H1 (cell line): ENCODE results near the gene NPHP4. TPM values are rescaled to one million over a fixed set of nuclear protein-coding genes. Genes with fewer than 3 reads are reported as not detected.

Experiments used
- CTCF ChIA-PET: fragments of 300-600 bp; sonication (Branson Sonifier 250); formaldehyde crosslinking; loops from one replicate; lab custom pipeline; 2021; ENCODE audit not compliant: partially characterized antibody; lab: Charles Lee
- POLR2A ChIA-PET: fragments of 300-600 bp; sonication (Branson Sonifier 250); formaldehyde crosslinking; loops from one replicate; lab custom pipeline; 2021; ENCODE audit warnings: inconsistent platforms; ENCODE audit not compliant: partially characterized antibody; lab: Charles Lee
- DNase-seq, 2 experiments: peaks; one replicate each; pipeline versions ENCODE4 v3.0.0 to v3.0.0-alpha.2; 2010 to 2022; ENCODE audit warnings: low spot score in 2 of 2, low read depth in 1 of 2, mixed read lengths in 1 of 2
- FAIRE-seq: peaks from 2 replicates; lab custom pipeline; 2011; peaks lifted over from hg19 to GRCh38; lab: Jason Lieb, UNC
- H2AFZ ChIP-seq: 2 replicates; pipeline ENCODE4 v1.8.1; 2012; ENCODE audit warnings: low read length, inconsistent platforms
- H2AK5ac ChIP-seq: 2 replicates; pipeline ENCODE4 v1.6.1; 2013; ENCODE audit warnings: low read depth, low read length
- H2BK120ac ChIP-seq: replicated peaks from 2 replicates; pipeline ENCODE3; 2013; ENCODE audit warnings: low read depth, low read length, inconsistent platforms
- H2BK12ac ChIP-seq: 2 replicates; pipeline ENCODE4 v1.6.1; 2013; ENCODE audit warnings: low read depth, low read length
- H2BK15ac ChIP-seq: 2 replicates; pipeline ENCODE4 v1.6.1; 2013; ENCODE audit warnings: low read length
- H2BK20ac ChIP-seq: 2 replicates; pipeline ENCODE4 v1.6.1; 2013; ENCODE audit warnings: low read length
- H2BK5ac ChIP-seq: 2 replicates; pipeline ENCODE4 v1.6.1; 2013; ENCODE audit warnings: low read depth, low read length
- H3K14ac ChIP-seq: 2 replicates; pipeline ENCODE4 v1.6.1; 2013; ENCODE audit warnings: inconsistent platforms; ENCODE audit not compliant: insufficient read length
- H3K18ac ChIP-seq: 2 replicates; pipeline ENCODE4 v1.6.1; 2013; ENCODE audit warnings: low read length; ENCODE audit errors: extremely low read depth
- H3K23ac ChIP-seq: 2 replicates; pipeline ENCODE4 v1.6.1; 2013; ENCODE audit warnings: inconsistent platforms; ENCODE audit not compliant: insufficient read length
- H3K23me2 ChIP-seq: 2 replicates; pipeline ENCODE4 v1.6.1; 2013; ENCODE audit warnings: low read depth, low read length
- H3K27ac ChIP-seq: 2 replicates; pipeline ENCODE4 v1.6.1; 2011; ENCODE audit warnings: low read depth, low read length, inconsistent platforms
- H3K27me3 ChIP-seq, 4 experiments: replicated peaks in 1 of 4; 1 replicate in 1 of 4; 2 replicates in 3 of 4; pipeline versions ENCODE4 v1.6.1 to v1.8.1; 2011 to 2013; ENCODE audit warnings: low read length in 3 of 4, mild to moderate bottlenecking in 3 of 4, inconsistent platforms in 2 of 4, mixed read lengths in 2 of 4, moderate library complexity in 1 of 4; ENCODE audit not compliant: control insufficient read depth in 3 of 4, insufficient read depth in 3 of 4; ENCODE audit errors: extremely low read depth in 1 of 4
- H3K36me3 ChIP-seq, 4 experiments: 2 replicates each; pipeline versions ENCODE4 v1.6.1 to v1.8.1; 2011 to 2013; ENCODE audit warnings: mild to moderate bottlenecking in 4 of 4, low read length in 3 of 4, moderate library complexity in 2 of 4, control low read depth in 1 of 4, inconsistent platforms in 1 of 4; ENCODE audit not compliant: insufficient read depth in 4 of 4, control insufficient read depth in 2 of 4
- H3K4ac ChIP-seq: replicated peaks from 2 replicates; pipeline ENCODE3; 2013; ENCODE audit warnings: low read length, low read depth, mixed read lengths, inconsistent platforms; ENCODE audit not compliant: insufficient read length
- H3K4me1 ChIP-seq, 4 experiments: replicated peaks in 1 of 4; 1 replicate in 1 of 4; 2 replicates in 3 of 4; pipeline versions ENCODE4 v1.6.1 to v1.8.1; 2011 to 2013; ENCODE audit warnings: low read length in 3 of 4, inconsistent platforms in 2 of 4, mixed read lengths in 1 of 4; ENCODE audit not compliant: insufficient read depth in 4 of 4, control insufficient read depth in 3 of 4
- H3K4me2 ChIP-seq, 2 experiments: 2 replicates each; pipeline versions ENCODE4 v1.6.1 to v1.8.1; 2011 to 2013; ENCODE audit warnings: low read depth in 2 of 2, low read length in 2 of 2, control low read depth in 1 of 2, inconsistent platforms in 1 of 2, mild to moderate bottlenecking in 1 of 2; ENCODE audit not compliant: insufficient read depth in 1 of 2
- H3K4me3 ChIP-seq, 4 experiments: fragments of 200-600, 300-600 bp in 1 of 4; sonication (generic), shearing (Covaris generic), sonication (Bioruptor Twin) in 1 of 4; 2 replicates each; pipeline versions ENCODE4 v1.5.1 to v1.8.1; 2011 to 2016; ENCODE audit warnings: low read length in 4 of 4, low read depth in 3 of 4, control low read depth in 2 of 4, inconsistent platforms in 2 of 4, mild to moderate bottlenecking in 2 of 4, mixed read lengths in 1 of 4, moderate library complexity in 1 of 4; ENCODE audit not compliant: insufficient read depth in 2 of 4; ENCODE audit errors: extremely low read depth in 1 of 4
- H3K56ac ChIP-seq: replicated peaks from 2 replicates; pipeline ENCODE3; 2013; ENCODE audit warnings: low read depth, mild to moderate bottlenecking, mixed read lengths, low read length, inconsistent platforms; ENCODE audit not compliant: insufficient read length
- H3K79me1 ChIP-seq: 2 replicates; pipeline ENCODE4 v1.6.1; 2013; ENCODE audit warnings: low read depth, low read length, control low read depth
- H3K79me2 ChIP-seq, 2 experiments: 2 replicates each; pipeline versions ENCODE4 v1.6.1 to v1.8.1; 2012 to 2013; ENCODE audit warnings: low read length in 2 of 2, mild to moderate bottlenecking in 2 of 2, inconsistent platforms in 1 of 2; ENCODE audit not compliant: insufficient read depth in 2 of 2, control insufficient read depth in 1 of 2
- H3K9ac ChIP-seq, 4 experiments: replicated peaks in 1 of 4; 1 replicate in 1 of 4; 2 replicates in 3 of 4; pipeline versions ENCODE4 v1.6.1 to v1.8.1; 2011 to 2013; ENCODE audit warnings: low read depth in 3 of 4, low read length in 3 of 4, control low read depth in 2 of 4, mild to moderate bottlenecking in 2 of 4, moderate library complexity in 2 of 4, inconsistent platforms in 1 of 4; ENCODE audit errors: extremely low read depth in 1 of 4
- H3K9me3 ChIP-seq, 2 experiments: 2 replicates each; pipeline versions ENCODE4 v1.6.1 to v1.8.1; 2012 to 2013; ENCODE audit warnings: mild to moderate bottlenecking in 2 of 2, moderate library complexity in 2 of 2, control low read depth in 1 of 2, inconsistent platforms in 1 of 2, low read depth in 1 of 2, low read length in 1 of 2, mixed read lengths in 1 of 2; ENCODE audit not compliant: insufficient read depth in 2 of 2
- H4K20me1 ChIP-seq, 2 experiments: replicated peaks in 1 of 2; 2 replicates each; pipeline versions ENCODE3 to v1.8.1; 2011 to 2013; ENCODE audit warnings: inconsistent platforms in 2 of 2, low read length in 2 of 2, mild to moderate bottlenecking in 1 of 2; ENCODE audit not compliant: insufficient read depth in 2 of 2, control insufficient read depth in 1 of 2
- H4K5ac ChIP-seq: 2 replicates; pipeline ENCODE4 v1.6.1; 2013; ENCODE audit warnings: low read length, low read depth, mixed read lengths, inconsistent platforms; ENCODE audit not compliant: insufficient read length
- H4K8ac ChIP-seq: 2 replicates; pipeline ENCODE4 v1.8.0; 2013; ENCODE audit warnings: mild to moderate bottlenecking, moderate library complexity, low read length, inconsistent platforms; ENCODE audit not compliant: insufficient read depth; ENCODE audit errors: extremely low read depth
- H4K91ac ChIP-seq: replicated peaks from 2 replicates; pipeline ENCODE3; 2013; ENCODE audit warnings: low read length, mixed read lengths, inconsistent platforms; ENCODE audit not compliant: insufficient read length
- ATF3 ChIP-seq: IDR thresholded peaks from 2 replicates; pipeline ENCODE4 v1.6.1; 2011; ENCODE audit warnings: low read depth, mild to moderate bottlenecking, low read length; ENCODE audit not compliant: insufficient read depth
- CBX8 ChIP-seq: fragments of 300-800, 300-1000 bp; sonication (generic); IDR thresholded peaks from 2 replicates; pipeline ENCODE4 v1.7.1; 2016; ENCODE audit warnings: low read depth, low read length, borderline replicate concordance
- CHD2 ChIP-seq: IDR thresholded peaks from 2 replicates; pipeline ENCODE4 v1.6.1; 2012; ENCODE audit warnings: low read length, improper control_type of control experiment
- E2F6 ChIP-seq: IDR thresholded peaks from 2 replicates; pipeline ENCODE4 v1.6.1; 2012; ENCODE audit warnings: inconsistent platforms
- JUND ChIP-seq: IDR thresholded peaks from 2 replicates; pipeline ENCODE4 v1.6.1; 2011; ENCODE audit warnings: mild to moderate bottlenecking, improper control_type of control experiment, low read length
- NRF1 ChIP-seq: IDR thresholded peaks from 2 replicates; pipeline ENCODE4 v1.6.1; 2011; ENCODE audit warnings: mild to moderate bottlenecking, low read depth, low read length, improper control_type of control experiment
- POLR2A ChIP-seq, 2 experiments: IDR thresholded peaks; 1 replicate in 1 of 2; 2 replicates in 1 of 2; pipeline ENCODE4 v1.6.1; 2011; ENCODE audit warnings: low read depth in 2 of 2, low read length in 2 of 2, mild to moderate bottlenecking in 2 of 2; ENCODE audit errors: control extremely low read depth in 1 of 2
- POLR2AphosphoS5 ChIP-seq: IDR thresholded peaks from 2 replicates; pipeline ENCODE4 v1.6.1; 2011; ENCODE audit warnings: low read depth, low read length
- RNF2 ChIP-seq: fragments of 200-900, 300-1000 bp; sonication (generic); IDR thresholded peaks from 2 replicates; pipeline ENCODE4 v1.7.1; 2016; ENCODE audit warnings: borderline replicate concordance, low read depth, mild to moderate bottlenecking, antibody characterized with exemption, low read length; ENCODE audit not compliant: poor library complexity, severe bottlenecking; ENCODE audit errors: missing control alignments
- SP2 ChIP-seq: IDR thresholded peaks from 2 replicates; pipeline ENCODE4 v1.6.1; 2012; ENCODE audit warnings: mild to moderate bottlenecking, low read length, inconsistent platforms
- WGBS, 2 experiments: shearing (Covaris generic) in 1 of 2; methylation state at CpG; one replicate each; pipeline versions ENCODE4 v1.1.6 to v1.1.7; 2013 to 2015; ENCODE audit warnings: low lambda C conversion rate in 2 of 2, mixed read lengths in 2 of 2, inconsistent platforms in 1 of 2, low coverage in 1 of 2, missing lambda C conversion rate in 1 of 2; ENCODE audit not compliant: insufficient replicate concordance in 2 of 2, insufficient coverage in 1 of 2, insufficient read length in 1 of 2; ENCODE audit errors: extremely low coverage in 1 of 2, missing lambda C conversion rate in 1 of 2; 5-methylcytosine and 5-hydroxymethylcytosine counted together
- polyA plus RNA-seq, 7 experiments: library from polyadenylated mRNA; depleted of rRNA in 3 of 7; stranded (reverse) in 5 of 7; unstranded in 2 of 7; fragments of >200 nt in 5 of 7; fragments of 200-250 nt in 2 of 7; gene quantifications; 1 replicate in 5 of 7; 2 replicates in 1 of 7; 4 replicates in 1 of 7; pipeline versions ENCODE4 v1.2.1 to v1.2.3, GENCODE V29; 2011 to 2013; ENCODE audit warnings: missing spikeins in 2 of 7, mixed read lengths in 2 of 7
- total RNA-seq: library from RNA; stranded (reverse); fragmentation: NEBNext Ultra II Directional; extraction: Animal tissue kit (Norgen Biotek cat#: 25700); gene quantifications from 2 replicates; pipeline ENCODE4 v1.2.1, GENCODE V29; 2021

NPHP4 gene
- total and polyA plus RNA-seq, 2 of the 8 experiments (the other 6 are each of a cell fraction or from before 2014, with no cell fraction given), result 5.8 to 14.0 TPM

- no peak overlapping the region for H3K27ac ChIP-seq
- H4K8ac ChIP-seq, result no peak overlapping the region
- H3K4me1 ChIP-seq, result no peaks in the 10 kb centered on the region; a peak in 1 of 7 replicates
- ChIA-PET CTCF (interaction anchor here (1.4 kb wide), 1 partner anchor 10 kb away, joined by 5 read pairs; no protein-coding TSS in a partner anchor), POLR2A (no interaction called here)
- WGBS, 2 experiments, result 85% methylated on average over 9 of the region's 9 CpGs; no CpG with 5 or more reads in 1 of the 2 experiments
- no peak overlapping the region for H2BK12ac ChIP-seq
- no peak overlapping the region for H2AFZ ChIP-seq
- no peak overlapping the region for H4K91ac ChIP-seq
- H3K56ac ChIP-seq, result no peak overlapping the region
- H3K27me3 ChIP-seq, result no peaks in the 10 kb centered on the region
- no peak overlapping the region for H2AK5ac ChIP-seq
- H3K4me3 ChIP-seq, result no peak overlapping the region
- no peaks in the 10 kb centered on the region for H3K79me1 ChIP-seq
- no peak for DNase-seq
- FAIRE-seq, result no peak
- H3K14ac ChIP-seq, result no peak overlapping the region
- H3K23ac ChIP-seq, result no peak overlapping the region
- H2BK120ac ChIP-seq, result no peak overlapping the region
- 0 out of 4 replicates have a peak, but pooled peaks cover 0 to 3% of the 10 kb centered on the region in 2 experiments for H3K9me3 ChIP-seq
- H4K20me1 ChIP-seq, result no peaks in the 10 kb centered on the region
- TF ChIP-seq POLR2AphosphoS5 (no peak), JUND (no peak), NRF1 (no peak), SP2 (no peak), E2F6 (no peak), CBX8 (no peak), CHD2 (no peak), RNF2 (no peak), POLR2A (IDR thresholded peaks at IDR 0.05; ENCODE audit: control extremely low read depth in 1 of 2, low read depth in 2 of 2, low read length in 2 of 2) (no peak), ATF3 (no peak)
- no peaks in the 10 kb centered on the region for H3K79me2 ChIP-seq
- no peak overlapping the region for H3K18ac ChIP-seq
- H3K4me2 ChIP-seq, result no peak overlapping the region
- H3K4ac ChIP-seq, result no peak overlapping the region
- no peaks in the 10 kb centered on the region for H3K36me3 ChIP-seq
- H3K23me2 ChIP-seq, result peaks cover 1% of the 10 kb centered on the region; the same call in 1 of the 2 replicates
- no peak overlapping the region for H2BK5ac ChIP-seq
- H2BK20ac ChIP-seq, result no peak overlapping the region
- no peak overlapping the region for H3K9ac ChIP-seq
- no peak overlapping the region for H2BK15ac ChIP-seq
- H4K5ac ChIP-seq, result no peak overlapping the region
These were observed 172.7 kb downstream of the NPHP4 start for GRCh38 chr1:5819391-5820025.
